ENCODE data around the gene CCN5.
"Not testable (repeated sequence)": the region's sequence is repeated elsewhere in the genome, so short reads cannot be mapped to it uniquely, and the experiment has no call there.

CCN5 gene, protein sequence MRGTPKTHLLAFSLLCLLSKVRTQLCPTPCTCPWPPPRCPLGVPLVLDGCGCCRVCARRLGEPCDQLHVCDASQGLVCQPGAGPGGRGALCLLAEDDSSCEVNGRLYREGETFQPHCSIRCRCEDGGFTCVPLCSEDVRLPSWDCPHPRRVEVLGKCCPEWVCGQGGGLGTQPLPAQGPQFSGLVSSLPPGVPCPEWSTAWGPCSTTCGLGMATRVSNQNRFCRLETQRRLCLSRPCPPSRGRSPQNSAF

DNA sequence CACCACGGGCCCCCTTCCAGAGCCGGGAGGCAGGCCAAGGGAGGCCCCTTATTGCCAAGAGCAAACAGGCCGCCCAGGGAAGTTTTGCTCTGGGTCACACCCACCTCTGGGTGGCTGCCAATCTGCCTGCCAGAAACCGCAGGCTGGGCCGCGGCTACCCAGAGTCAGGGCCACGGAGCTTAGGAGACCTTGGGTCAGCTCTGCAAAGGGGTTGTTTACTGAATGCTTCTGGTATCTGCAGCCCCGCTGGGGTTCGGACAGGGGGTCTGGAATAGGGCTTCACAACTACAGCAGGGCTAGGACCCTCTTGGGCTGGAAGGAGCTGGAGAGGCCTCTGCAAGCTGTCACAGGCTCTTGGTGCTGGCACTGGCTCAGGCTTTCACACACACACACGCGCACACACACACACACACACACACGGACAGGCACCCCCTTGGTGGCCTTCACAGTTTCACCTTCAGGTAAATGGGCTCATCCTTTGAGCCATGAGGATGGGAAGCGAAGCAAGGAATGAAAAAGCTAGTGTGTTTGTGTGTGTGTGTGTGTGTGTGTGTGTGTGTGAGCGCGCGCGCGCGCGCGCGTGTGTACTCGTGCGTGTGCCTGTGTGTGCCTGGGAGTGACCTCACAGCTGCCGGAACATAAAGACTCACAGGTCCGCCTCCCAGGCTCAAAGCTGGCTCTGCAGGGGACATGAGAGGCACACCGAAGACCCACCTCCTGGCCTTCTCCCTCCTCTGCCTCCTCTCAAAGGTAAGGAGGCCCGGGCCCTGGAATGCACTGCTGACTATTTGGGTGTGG, at the start of gene CCN5:
CCN5 (plus strand) TSS at position 669 of the 798 bp plus-strand sequence; CDS start at position 691, 22 bp downstream.
- H3K4me2 ChIP-seq (ENCODE audit: low read length) = no peak within 1 kb of the TSS
- H3K9me3 ChIP-seq (ENCODE audit: insufficient read depth, low read length) = no peaks in the 10 kb centered on the region
- H3K79me2 ChIP-seq (ENCODE audit: low read length) = no peaks in the 10 kb centered on the region
- H3K4me3 ChIP-seq (ENCODE audit: low read length) = no peak within 1 kb of the TSS
- no peak within 1 kb of the TSS for H2AFZ ChIP-seq (ENCODE audit: low read depth, low read length)
- TF ChIP-seq, protein P1, sequence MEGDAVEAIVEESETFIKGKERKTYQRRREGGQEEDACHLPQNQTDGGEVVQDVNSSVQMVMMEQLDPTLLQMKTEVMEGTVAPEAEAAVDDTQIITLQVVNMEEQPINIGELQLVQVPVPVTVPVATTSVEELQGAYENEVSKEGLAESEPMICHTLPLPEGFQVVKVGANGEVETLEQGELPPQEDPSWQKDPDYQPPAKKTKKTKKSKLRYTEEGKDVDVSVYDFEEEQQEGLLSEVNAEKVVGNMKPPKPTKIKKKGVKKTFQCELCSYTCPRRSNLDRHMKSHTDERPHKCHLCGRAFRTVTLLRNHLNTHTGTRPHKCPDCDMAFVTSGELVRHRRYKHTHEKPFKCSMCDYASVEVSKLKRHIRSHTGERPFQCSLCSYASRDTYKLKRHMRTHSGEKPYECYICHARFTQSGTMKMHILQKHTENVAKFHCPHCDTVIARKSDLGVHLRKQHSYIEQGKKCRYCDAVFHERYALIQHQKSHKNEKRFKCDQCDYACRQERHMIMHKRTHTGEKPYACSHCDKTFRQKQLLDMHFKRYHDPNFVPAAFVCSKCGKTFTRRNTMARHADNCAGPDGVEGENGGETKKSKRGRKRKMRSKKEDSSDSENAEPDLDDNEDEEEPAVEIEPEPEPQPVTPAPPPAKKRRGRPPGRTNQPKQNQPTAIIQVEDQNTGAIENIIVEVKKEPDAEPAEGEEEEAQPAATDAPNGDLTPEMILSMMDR (IDR thresholded peaks at IDR 0.05; ENCODE audit: low read depth, low read length) = no peak
- no peak for TF ChIP-seq EZH2phosphoT487 (IDR thresholded peaks at IDR 0.05; ENCODE audit: low read depth)
- H3K36me3 ChIP-seq (replicated peaks; ENCODE audit: low read depth, low read length) = no peaks in the 10 kb centered on the region
- H4K20me1 ChIP-seq (ENCODE audit: insufficient read depth, low read length) = no peaks in the 10 kb centered on the region
- H3K9ac ChIP-seq (ENCODE audit: low read length) = no peak within 1 kb of the TSS
- H3K4me1 ChIP-seq (ENCODE audit: low read length) = no peaks in the 10 kb centered on the region
- no peak within 1 kb of the TSS for H3K27ac ChIP-seq (ENCODE audit: low read length)
- H3K27me3 ChIP-seq (ENCODE audit: low read depth, low read length) = peaks cover 15% of the 10 kb centered on the region

DNA sequence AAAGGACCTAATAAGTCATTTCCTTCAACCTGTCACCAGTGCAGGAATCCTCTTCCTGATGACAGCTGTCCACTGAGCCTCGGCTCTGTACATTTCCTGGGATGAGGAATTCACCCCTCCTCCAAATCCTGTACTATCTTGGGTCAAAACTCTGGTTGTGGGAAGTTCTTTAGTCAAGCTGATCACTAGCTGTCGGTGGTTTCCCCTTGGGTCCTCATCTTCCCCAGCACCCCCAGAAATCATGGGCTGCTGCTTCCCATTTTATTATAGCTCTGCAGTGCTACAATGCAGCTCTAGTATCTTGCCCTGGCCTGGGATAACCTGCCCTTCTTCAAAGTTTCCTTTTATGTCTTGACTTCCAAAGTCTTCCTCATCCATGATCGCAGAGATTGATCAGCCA, 49.1 kb upstream of the CCN5 start:
- H4K20me1 ChIP-seq (ENCODE audit: insufficient read depth, low read length) = no peaks in the 10 kb centered on the region
- no peak overlapping the region for H3K4me3 ChIP-seq (ENCODE audit: low read length)
- H3K4me2 ChIP-seq (ENCODE audit: low read length) = no peak overlapping the region
- no peak overlapping the region for H3K9ac ChIP-seq (ENCODE audit: low read length)
- H3K9me3 ChIP-seq (ENCODE audit: insufficient read depth, low read length) = no peaks in the 10 kb centered on the region
- H3K4me1 ChIP-seq (ENCODE audit: low read length) = peaks cover 20% of the 10 kb centered on the region
- H3K36me3 ChIP-seq (replicated peaks; ENCODE audit: low read depth, low read length) = no peaks in the 10 kb centered on the region
- no peak for TF ChIP-seq EZH2phosphoT487 (IDR thresholded peaks at IDR 0.05; ENCODE audit: low read depth)
- TF ChIP-seq, protein P1 (IDR thresholded peaks at IDR 0.05; ENCODE audit: low read depth, low read length) = no peak
- no peak overlapping the region for H2AFZ ChIP-seq (ENCODE audit: low read depth, low read length)
- no peak overlapping the region for H3K27ac ChIP-seq (ENCODE audit: low read length)
- no peaks in the 10 kb centered on the region for H3K27me3 ChIP-seq (ENCODE audit: low read depth, low read length)
- no peaks in the 10 kb centered on the region for H3K79me2 ChIP-seq (ENCODE audit: low read length)

DNA sequence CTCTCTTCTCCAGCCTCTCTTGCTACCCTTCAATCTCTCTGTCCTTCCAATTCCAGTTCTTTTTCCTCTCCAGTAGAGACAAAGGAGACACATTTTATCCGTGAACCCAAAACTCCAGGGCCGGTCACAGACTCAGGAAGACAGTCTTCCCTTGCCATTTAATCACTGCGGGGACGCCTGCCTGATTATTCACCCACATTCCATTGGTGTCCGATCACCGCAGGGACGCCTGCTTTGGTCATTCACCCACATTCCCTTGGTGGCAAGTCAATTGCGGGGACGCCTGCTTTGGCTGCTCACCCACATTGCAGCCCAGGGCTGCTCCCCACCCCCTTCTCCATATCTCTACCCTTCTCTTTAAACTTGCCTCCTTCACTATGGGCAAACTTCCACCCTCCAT, 44.3 kb upstream of the CCN5 start:
- H2AFZ ChIP-seq (ENCODE audit: low read depth, low read length); H3K27ac ChIP-seq (ENCODE audit: low read length); H3K9me3 ChIP-seq (ENCODE audit: insufficient read depth, low read length); H3K36me3 ChIP-seq (replicated peaks; ENCODE audit: low read depth, low read length); H4K20me1 ChIP-seq (ENCODE audit: insufficient read depth, low read length); H3K79me2 ChIP-seq (ENCODE audit: low read length); H3K27me3 ChIP-seq (ENCODE audit: low read depth, low read length): not testable (repeated sequence)
- H3K4me3 ChIP-seq (ENCODE audit: low read length) = peak overlapping the region; percentile 71
- peaks cover 21% of the 10 kb centered on the region for H3K4me1 ChIP-seq (ENCODE audit: low read length)
- H3K4me2 ChIP-seq (ENCODE audit: low read length) = peak overlapping the region; percentile 86
- H3K9ac ChIP-seq (ENCODE audit: low read length) = peak overlapping the region; percentile 53; the same call in 1 of the 2 replicates

DNA sequence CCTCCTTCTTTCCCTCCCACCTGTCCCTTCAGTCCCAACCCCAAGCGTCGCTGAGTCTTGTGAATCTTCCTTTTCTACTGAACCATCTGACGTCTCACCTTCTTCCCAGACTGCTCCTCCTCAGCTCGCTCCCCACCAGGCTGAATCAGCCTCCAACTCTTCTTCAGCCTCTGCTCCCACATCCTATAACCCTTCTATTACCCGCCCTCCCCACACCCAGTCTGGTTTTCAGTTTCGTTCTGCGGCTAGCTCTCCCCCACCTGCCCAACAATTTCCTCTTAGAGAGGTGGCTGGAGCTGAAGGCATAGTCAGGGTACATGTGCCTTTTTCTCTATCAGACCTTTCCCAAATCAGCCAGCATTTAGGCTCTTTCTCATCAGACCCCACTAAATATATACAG, 43.6 kb upstream of the CCN5 start:
- H3K4me3 ChIP-seq (ENCODE audit: low read length) = peak overlapping the region; percentile 71
- not testable (repeated sequence) for H4K20me1 ChIP-seq (ENCODE audit: insufficient read depth, low read length); H3K27ac ChIP-seq (ENCODE audit: low read length); H3K9me3 ChIP-seq (ENCODE audit: insufficient read depth, low read length); H3K36me3 ChIP-seq (replicated peaks; ENCODE audit: low read depth, low read length); H3K79me2 ChIP-seq (ENCODE audit: low read length); H3K27me3 ChIP-seq (ENCODE audit: low read depth, low read length)
- H2AFZ ChIP-seq (ENCODE audit: low read depth, low read length) = peak overlapping the region; percentile 22; the same call in 1 of the 2 replicates
- H3K9ac ChIP-seq (ENCODE audit: low read length) = peak overlapping the region; percentile 53; the same call in 1 of the 2 replicates
- peaks cover 21% of the 10 kb centered on the region for H3K4me1 ChIP-seq (ENCODE audit: low read length)
- peak overlapping the region; percentile 86 for H3K4me2 ChIP-seq (ENCODE audit: low read length)

DNA sequence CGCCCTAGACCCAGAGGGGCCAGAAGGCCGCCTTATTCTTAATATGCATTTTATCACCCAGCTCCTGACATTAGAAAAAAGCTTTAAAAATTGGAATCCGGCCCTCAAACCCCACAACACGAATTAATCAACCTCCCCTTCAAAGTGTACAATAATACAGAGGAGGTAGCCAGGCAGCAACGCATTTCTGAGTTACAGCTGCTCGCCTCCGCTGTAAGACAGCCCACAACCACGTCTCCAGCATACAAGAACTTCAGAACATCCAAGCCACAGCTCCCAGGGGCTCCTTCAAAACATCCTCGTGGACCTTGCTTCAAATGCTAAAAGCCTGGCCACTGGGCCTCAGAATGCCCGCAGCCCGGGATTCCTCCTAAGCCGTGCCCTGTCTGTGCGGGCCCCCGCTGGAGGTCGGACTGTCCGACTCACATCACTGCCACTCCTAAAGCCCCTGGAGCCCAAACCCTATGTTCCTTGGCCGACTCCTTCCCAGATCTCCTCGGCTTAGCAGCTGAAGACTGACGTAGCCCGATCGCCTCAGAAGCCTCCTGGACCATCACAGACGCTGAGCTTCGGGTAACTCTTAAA, 42.8 kb upstream of the CCN5 start:
- H4K20me1 ChIP-seq (ENCODE audit: insufficient read depth, low read length); H3K27ac ChIP-seq (ENCODE audit: low read length); H3K9ac ChIP-seq (ENCODE audit: low read length); H3K36me3 ChIP-seq (replicated peaks; ENCODE audit: low read depth, low read length); H3K27me3 ChIP-seq (ENCODE audit: low read depth, low read length); H3K4me3 ChIP-seq (ENCODE audit: low read length); H3K9me3 ChIP-seq (ENCODE audit: insufficient read depth, low read length); H3K79me2 ChIP-seq (ENCODE audit: low read length); H2AFZ ChIP-seq (ENCODE audit: low read depth, low read length): not testable (repeated sequence)
- Histone ChIP-seq H3K4me2 (ENCODE audit: low read length) (peak overlapping the region; percentile 86; the same call in 1 of the 2 replicates), H3K4me1 (ENCODE audit: low read length) (peaks cover 19% of the 10 kb centered on the region)

Measured in OCI-LY3 (cell line).